Urinary bladder (tissue), 4 donors: Measurements from ENCODE around the gene MOG. TPM values are rescaled to one million over a fixed set of nuclear protein-coding genes. Genes with fewer than 3 reads are reported as not detected.

Experiments used
- DNase-seq: peaks from one replicate; pipeline ENCODE4 v3.0.0-alpha.2; 2015; ENCODE audit errors: extremely low spot score
- H3K27ac ChIP-seq: one replicate; pipeline ENCODE4 v1.5.1; 2013; ENCODE audit warnings: low read depth, mild to moderate bottlenecking, moderate library complexity
- H3K36me3 ChIP-seq: one replicate; pipeline ENCODE4 v1.6.1; 2013; ENCODE audit warnings: mild to moderate bottlenecking, moderate library complexity; ENCODE audit not compliant: insufficient read depth
- H3K4me1 ChIP-seq: one replicate; pipeline ENCODE4 v1.6.1; 2013; ENCODE audit warnings: mild to moderate bottlenecking, moderate library complexity; ENCODE audit not compliant: insufficient read depth
- H3K4me3 ChIP-seq: one replicate; pipeline ENCODE4 v1.5.1; 2013; ENCODE audit warnings: low read depth, low read length
- WGBS: extraction: QIAGEN DNeasy Blood & Tissue Kit; methylation state at CpG from one replicate; pipeline ENCODE4 v1.1.7; 2013; 5-methylcytosine and 5-hydroxymethylcytosine counted together
- polyA plus RNA-seq: library from polyadenylated mRNA; stranded (reverse); fragments of 200-250 nt; gene quantifications from one replicate; pipeline ENCODE4 v1.2.3, GENCODE V29; 2013
- total RNA-seq: library from RNA; depleted of rRNA; stranded (reverse); fragments of >200 nt; gene quantifications from one replicate; pipeline ENCODE4 v1.2.3, GENCODE V29; 2014
- donor health status: healthy with polysubstance abuse.
- donor health status: healthy.

The MOG gene
- total and polyA plus RNA-seq, 2 donors = not detected

DNA sequence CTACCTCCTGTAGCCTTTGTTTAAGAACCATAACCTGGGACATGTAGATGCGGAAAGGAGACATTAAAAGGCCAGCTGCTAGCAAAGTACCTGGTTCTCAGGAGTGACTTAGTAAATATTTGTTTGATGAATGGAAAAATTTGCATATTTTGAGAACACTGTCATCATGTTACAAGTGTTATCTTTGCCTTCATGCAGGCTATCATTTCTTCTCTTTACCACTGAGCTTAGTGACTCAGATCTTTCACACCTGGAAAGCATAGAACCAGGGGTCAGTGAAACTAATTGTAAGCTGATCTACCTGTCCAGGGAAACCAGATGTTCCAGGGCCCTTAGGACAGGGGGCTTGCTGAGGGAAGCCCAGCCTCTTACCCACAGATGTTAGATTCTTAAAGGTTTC lies 18.7 kb downstream of the MOG start:
- no peak overlapping the region for H3K4me3 ChIP-seq
- no peak overlapping the region for H3K27ac ChIP-seq
- no peaks in the 10 kb centered on the region for H3K4me1 ChIP-seq
- WGBS = 100% methylated on average over 1 of the region's 1 CpG
- H3K36me3 ChIP-seq = no peaks in the 10 kb centered on the region
- no peak for DNase-seq

DNA sequence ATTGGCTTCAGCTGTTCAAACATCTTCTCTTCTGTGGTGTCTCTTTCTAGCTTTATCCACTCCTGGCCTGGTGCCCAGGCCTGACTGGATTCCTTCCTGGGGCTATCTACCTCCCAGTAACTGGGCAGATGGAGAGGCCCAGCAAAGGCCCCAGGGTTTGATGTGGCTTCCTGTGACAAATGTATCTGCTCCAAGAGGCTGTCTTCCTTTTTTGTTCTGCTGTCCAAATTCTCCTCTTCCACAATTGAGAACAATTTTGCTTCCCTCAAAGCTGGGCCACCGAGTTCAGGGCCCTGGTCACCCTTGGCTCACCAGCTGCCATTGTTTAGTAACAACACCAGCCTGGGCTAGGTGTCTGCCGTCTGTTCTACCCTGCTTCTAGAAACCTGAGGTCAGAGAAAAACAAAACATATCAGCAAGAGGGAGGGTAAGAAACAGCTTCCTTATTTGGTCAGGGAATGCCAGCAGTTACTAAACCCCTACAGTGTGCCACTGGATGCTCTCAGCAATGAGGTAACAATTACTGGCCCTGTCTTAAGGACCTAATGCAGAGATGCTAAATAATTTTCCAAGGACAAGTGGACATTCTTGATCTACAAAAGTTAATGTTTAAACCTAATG lies 20.2 kb downstream of the MOG start:
- 35% methylated on average over 2 of the region's 2 CpGs for WGBS
- no peak for DNase-seq
- Histone ChIP-seq H3K36me3 (no peaks in the 10 kb centered on the region), H3K4me1 (no peaks in the 10 kb centered on the region), H3K4me3 (no peak overlapping the region), H3K27ac (no peak overlapping the region)

DNA sequence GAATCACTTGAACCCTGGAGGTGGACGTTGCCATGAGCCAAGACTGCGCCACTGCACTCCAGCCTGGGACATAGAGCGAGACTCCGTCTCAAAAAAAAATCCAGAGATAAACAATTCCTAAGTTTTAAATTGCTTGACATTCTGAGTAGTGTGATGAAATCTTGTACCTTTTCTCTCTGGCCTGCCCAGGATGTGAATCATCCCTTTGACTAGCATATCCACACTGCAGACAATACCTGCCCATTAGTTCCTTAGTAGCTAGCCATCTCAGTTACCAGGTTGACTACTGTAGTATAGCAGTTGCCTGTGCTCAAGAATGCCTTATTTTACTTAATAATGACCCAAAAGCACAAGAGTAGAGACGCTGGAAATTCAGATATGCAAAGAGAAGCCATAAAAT lies 21.2 kb downstream of the MOG start:
- H3K27ac ChIP-seq = no peak overlapping the region
- no peak overlapping the region for H3K4me3 ChIP-seq
- DNase-seq = no peak
- H3K36me3 ChIP-seq = no peaks in the 10 kb centered on the region
- no peaks in the 10 kb centered on the region for H3K4me1 ChIP-seq
- 94% methylated on average over 5 of the region's 5 CpGs for WGBS

DNA sequence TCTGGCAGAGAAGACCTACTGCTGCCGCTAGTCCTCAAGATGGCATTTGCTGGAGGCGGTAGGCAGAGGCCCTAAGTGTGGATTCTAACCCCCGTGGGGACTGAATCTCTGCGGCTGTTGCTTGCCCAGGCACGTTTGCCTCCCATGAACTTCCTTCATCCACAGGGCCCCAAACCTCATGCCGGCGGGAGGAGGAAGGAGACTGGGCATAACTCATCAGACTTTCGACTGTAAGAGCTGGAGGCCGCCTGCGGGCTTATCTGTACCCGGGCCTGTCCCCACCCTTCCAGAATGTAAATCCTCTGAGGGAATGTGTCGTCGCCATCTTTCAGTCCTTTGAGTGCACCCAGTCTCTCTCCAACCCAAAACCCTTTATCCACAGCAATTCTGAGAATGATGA lies 23.1 kb downstream of the MOG start:
- 77% methylated on average over 13 of the region's 13 CpGs for WGBS
- H3K4me3 ChIP-seq = no peak overlapping the region

DNA sequence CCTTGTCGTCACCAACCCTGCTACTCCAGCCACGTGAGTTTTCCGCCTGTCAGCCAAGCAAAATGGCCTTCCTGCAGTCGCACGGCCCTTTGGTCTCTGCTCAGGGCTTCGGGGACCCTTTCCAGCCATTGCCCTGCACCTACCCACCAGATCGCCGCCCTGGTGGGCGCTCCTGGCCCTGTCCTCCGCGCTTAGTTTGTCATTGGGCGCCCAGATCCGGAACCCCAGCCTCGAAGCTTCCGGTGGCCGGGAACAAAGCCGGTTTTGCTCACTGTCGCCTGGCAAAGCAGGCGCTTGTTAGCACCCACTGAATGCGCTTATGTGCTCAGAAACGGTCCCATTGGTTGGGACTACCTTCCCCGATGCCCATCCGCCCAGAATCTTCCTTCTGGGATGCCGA lies 23.5 kb downstream of the MOG start:
- 87% methylated on average over 24 of the region's 24 CpGs for WGBS
- Histone ChIP-seq H3K4me1 (no peaks in the 10 kb centered on the region), H3K27ac (no peak overlapping the region), H3K4me3 (no peak overlapping the region), H3K36me3 (no peaks in the 10 kb centered on the region)
- DNase-seq = no peak

More for the DNA sequence above, 23.1 kb downstream of the MOG start:
- Histone ChIP-seq H3K36me3 (no peaks in the 10 kb centered on the region), H3K4me1 (no peaks in the 10 kb centered on the region), H3K27ac (no peak overlapping the region)
- no peak for DNase-seq

DNA sequence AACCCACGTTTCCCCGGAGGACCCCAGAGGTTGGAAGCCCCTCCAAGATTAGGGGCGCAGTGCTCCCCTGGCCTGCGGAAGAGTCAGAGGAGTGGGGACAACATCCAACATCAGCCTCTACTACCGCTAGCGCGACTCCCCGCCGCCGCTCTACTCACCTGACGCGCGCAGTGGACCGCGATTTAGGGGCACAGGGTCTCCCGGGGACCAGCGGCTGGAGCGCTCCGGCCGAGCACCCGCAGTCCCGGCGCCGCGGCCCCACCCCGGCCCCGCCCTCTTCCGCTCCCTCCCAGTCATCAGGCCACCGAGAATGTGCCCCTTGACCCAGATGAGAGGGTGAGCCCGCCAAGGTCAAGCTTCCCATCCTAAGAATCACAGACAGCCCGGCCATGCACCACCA lies 24.0 kb downstream of the MOG start, which contains the start of gene ZFP57:
TSS of gene ZFP57 (minus strand) at position 249 of the 400 bp plus-strand sequence. CDS start 4,149 bp downstream, outside the sequence.
- Histone ChIP-seq H3K36me3 (no peaks in the 10 kb centered on the region), H3K4me3 (no peak within 1 kb of the TSS), H3K4me1 (no peaks in the 10 kb centered on the region), H3K27ac (no peak within 1 kb of the TSS)
- DNase-seq = no peak
- 74% methylated on average over 31 of the region's 31 CpGs for WGBS

DNA sequence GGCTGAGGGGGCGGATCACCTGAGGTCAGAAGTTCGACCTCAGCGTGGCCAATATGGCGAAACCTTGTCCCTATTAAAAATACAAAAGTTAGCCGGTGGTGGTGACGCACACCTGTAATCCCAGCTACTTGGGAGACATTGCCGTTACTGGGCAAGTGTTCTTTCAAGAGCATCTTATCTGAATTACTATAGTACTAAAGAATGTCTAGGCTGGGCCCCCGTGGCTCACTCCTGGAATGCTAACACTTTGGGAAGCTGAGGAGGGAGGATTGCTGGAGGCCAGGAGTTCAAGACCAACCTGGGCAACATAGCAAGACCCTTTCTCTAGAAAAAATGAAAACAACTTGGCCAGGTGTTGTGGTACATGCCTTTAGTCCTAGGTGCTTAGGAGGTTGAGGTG lies 24.9 kb downstream of the MOG start:
- H3K27ac ChIP-seq = no peak overlapping the region
- H3K4me1 ChIP-seq = no peaks in the 10 kb centered on the region
- H3K4me3 ChIP-seq = no peak overlapping the region
- DNase-seq = no peak
- WGBS = 90% methylated on average over 8 of the region's 8 CpGs
- H3K36me3 ChIP-seq = no peaks in the 10 kb centered on the region

DNA sequence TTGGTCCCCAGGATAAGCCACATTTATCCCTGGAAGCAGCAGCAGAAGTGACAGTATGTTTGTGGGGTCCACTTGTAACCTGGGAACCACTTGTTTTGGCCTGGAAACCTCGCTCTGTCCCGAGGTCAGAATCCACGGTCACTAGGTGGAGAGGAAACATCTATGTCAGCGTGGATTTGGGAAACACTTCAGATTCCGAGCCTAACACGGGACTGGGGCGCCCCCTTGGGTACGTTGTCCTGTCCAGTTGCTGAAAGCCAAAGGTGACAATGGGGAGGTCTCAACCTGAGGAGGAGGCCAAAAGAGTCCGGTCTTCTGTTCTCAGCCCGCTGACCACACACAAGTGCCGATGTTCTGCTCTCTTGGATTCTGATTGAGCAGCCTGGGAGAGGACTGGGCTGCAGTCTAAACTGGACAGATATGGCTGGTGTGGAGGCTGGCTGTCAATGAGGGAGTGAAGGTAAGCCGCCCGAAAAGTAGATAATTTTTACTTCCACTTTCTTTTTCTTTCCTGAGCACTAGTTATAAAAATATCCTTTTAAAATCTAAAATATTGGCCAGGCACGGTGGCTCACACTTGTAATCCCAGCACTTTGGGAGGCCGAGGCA lies 28.9 kb downstream of the MOG start:
- 61% methylated on average over 15 of the region's 15 CpGs for WGBS
- Histone ChIP-seq H3K36me3 (no peaks in the 10 kb centered on the region), H3K27ac (no peak overlapping the region), H3K4me3 (no peak overlapping the region), H3K4me1 (no peaks in the 10 kb centered on the region)
- DNase-seq = no peak

DNA sequence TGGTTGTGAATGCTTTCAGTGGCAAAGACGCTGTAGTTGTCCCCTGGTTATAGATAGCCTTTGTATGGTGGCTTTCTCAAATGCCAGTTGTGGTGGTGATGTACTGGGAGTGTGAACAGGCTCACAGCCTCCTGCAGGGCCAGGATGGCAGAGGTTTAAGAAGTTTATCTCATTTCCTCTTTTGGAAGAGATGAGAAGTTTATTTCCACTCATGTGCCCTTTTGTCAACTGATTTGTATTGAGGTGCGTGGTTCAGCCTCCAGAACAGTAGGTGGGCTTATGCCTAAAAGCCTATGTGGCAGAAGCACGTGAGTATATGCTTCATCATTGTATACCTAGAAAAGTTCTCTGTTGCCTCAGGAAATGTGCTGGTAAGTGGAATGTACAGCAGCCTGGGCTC lies 37.7 kb downstream of the MOG start:
- H3K4me3 ChIP-seq = no peak overlapping the region
- WGBS = 71% methylated on average over 3 of the region's 3 CpGs
- H3K4me1 ChIP-seq = no peaks in the 10 kb centered on the region
- H3K36me3 ChIP-seq = no peaks in the 10 kb centered on the region
- H3K27ac ChIP-seq = no peak overlapping the region
- DNase-seq = no peak

DNA sequence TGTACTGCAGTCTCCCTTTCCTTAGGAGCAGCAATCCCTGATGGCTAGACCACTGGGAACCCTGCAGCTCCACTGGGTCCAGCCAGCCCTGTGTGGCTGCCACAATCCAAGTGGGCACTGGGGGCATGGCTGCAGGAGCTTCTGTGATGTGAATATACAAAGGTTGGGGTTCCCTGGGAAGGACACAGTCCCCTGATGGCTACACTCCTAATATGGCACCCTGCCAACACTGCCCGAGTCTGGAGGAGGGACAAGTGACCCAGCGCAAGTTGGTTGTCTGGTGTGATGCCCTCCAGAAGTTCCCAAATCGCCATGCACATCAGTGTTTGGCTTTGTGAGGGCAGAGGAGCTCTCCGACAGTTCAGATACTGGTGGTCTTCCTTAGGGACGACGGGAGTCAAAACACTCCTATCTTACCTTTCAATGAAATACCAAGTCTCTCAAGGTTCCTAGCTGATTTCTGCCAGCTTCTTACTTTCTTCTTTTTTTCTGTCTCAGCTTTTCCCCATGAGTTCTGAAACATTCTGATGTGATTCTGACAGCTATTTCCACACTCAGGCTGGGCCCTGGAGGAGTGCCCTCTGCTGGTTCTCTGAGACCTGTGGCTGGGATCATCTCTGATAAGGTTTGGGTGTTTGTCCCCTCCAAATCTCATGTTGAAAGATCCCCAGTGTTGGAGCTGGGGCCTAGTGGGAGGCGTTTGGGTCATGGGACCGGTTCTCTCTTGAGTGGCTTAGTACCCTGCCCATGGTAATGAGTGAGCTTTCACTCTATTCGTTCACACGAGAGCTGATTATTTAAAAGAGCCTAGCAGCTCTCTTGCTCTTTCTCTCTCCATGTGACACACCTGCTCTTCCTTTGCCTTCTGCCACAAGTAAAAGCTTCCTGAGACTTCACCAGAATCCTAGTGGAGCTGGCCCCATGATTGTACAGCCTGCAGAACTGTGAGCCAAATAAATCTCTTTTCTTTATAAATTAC lies 39.5 kb downstream of the MOG start:
- Histone ChIP-seq H3K4me1 (no peaks in the 10 kb centered on the region), H3K36me3 (no peaks in the 10 kb centered on the region), H3K4me3 (no peak overlapping the region), H3K27ac (no peak overlapping the region)
- DNase-seq = no peak
- WGBS = 67% methylated on average over 10 of the region's 10 CpGs

DNA sequence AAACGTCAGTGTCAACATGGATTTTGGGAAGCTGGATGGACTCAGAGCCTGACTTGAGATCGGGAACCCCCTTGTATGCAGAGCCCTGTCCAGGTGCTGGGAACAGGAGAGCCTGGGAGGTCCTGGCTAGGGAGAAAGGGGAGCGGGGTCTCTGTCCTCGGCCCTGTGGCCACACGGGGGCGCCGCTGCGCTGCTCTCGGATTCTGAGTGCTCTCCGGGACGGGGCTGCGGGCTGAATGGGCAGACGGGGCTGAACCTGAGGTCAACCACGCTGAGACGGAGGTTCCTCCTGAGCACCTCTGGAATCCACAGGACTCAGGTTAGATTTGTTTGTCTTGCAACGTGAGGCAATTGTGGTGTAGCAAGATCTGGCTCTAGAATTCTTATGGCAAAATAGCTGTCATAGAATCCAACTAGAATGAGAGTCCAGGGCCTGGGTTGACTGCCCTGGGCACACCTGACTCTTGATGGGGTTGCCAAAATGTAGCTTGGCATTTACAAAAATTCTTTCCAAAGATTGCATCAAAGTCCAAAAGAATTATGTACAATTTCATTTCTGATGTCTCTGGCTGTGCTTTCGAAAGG lies 45.7 kb downstream of the MOG start:
- Histone ChIP-seq H3K36me3 (no peaks in the 10 kb centered on the region), H3K4me3 (no peak overlapping the region), H3K4me1 (no peaks in the 10 kb centered on the region), H3K27ac (no peak overlapping the region)
- DNase-seq = no peak
- WGBS = 8% methylated on average over 17 of the region's 17 CpGs

DNA sequence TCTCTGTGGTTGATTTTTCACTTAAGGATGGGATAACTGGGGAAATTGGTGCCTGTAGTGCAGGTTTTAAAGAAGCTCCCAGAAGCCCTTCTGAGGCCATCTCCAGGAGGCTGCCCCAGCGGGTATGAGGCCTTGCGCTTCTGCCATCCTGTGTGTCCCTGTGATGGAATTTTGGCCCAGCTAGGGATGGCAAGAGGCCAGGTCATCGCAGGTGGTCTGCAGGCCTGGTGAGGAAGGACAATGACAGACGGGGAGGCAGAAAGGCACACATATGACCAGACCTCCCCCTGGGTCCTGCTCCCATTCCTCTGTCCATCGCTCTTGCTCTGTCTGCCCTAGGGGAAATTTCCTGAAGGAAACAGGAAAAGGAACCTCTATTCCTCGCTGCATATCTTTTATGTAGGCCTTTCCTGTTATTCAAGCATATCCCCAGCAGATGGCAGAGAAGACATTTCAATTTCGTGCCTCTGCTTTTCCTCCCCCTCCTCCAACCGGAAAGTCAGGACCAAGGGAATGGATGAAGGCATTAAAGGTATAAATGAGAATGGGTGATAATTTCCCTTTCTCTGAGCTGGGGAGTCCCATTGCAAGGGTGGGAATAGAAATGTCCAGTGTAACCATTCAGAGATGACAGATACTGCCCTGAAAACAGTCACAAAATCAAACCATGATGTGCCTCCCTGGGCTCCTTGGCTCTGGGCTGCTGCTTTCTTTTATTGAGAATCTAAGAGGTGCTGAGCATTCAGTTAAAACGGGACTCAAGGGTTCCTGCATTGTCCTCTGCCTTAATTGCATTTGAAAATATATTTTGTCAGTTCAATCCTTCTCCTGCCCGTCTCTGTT lies 48.7 kb downstream of the MOG start:
- Histone ChIP-seq H3K36me3 (no peaks in the 10 kb centered on the region), H3K4me1 (no peaks in the 10 kb centered on the region), H3K4me3 (no peak overlapping the region), H3K27ac (no peak overlapping the region)
- WGBS = 32% methylated on average over 10 of the region's 10 CpGs
- no peak for DNase-seq
